NCI-H460 (cell line): ENCODE results near the gene OR2T34. TPM values are rescaled to one million over a fixed set of nuclear protein-coding genes. Genes with fewer than 3 reads are reported as not detected.
"Not testable (repeated sequence)": the region's sequence is repeated elsewhere in the genome, so short reads cannot be mapped to it uniquely, and the experiment has no call there.

Source experiments
- DNase-seq: peaks from one replicate; pipeline ENCODE4 v3.0.0-alpha.2; 2016; ENCODE audit warnings: low read depth; ENCODE audit errors: extremely low read depth
- small RNA-seq, 2 experiments: library from RNA; depleted of rRNA; stranded (forward); fragments of <200 nt; gene quantifications; one replicate each; pipeline ENCODE3, GENCODE V24; 2014
- total RNA-seq: library from RNA; depleted of rRNA; stranded (reverse); fragments of >200 nt; shearing (Covaris generic); gene quantifications from 2 replicates; pipeline ENCODE4 v1.2.3, GENCODE V29; 2014; rRNA removed

Gene OR2T34
- total RNA-seq, 1 experiment from 2014 or later = not detected

GRCh38 chr1:248565530-248566373 is 8.8 kb downstream of the OR2T34 start:
- not testable (repeated sequence) for DNase-seq

- DNase-seq = not testable (repeated sequence)
Observed at GRCh38 chr1:248562672-248563071, 11.9 kb downstream of the OR2T34 start, which contains the start of gene OR2T29. OR2T29 (minus strand) TSS chr1:248562772; CDS start chr1:248559491, 3,281 bp downstream.

- DNase-seq = not testable (repeated sequence)
Observed at GRCh38 chr1:248551027-248551426, 23.5 kb downstream of the OR2T34 start.

GRCh38 chr1:248547383-248547782 is 27.2 kb downstream of the OR2T34 start:
- DNase-seq = not testable (repeated sequence)

DNA sequence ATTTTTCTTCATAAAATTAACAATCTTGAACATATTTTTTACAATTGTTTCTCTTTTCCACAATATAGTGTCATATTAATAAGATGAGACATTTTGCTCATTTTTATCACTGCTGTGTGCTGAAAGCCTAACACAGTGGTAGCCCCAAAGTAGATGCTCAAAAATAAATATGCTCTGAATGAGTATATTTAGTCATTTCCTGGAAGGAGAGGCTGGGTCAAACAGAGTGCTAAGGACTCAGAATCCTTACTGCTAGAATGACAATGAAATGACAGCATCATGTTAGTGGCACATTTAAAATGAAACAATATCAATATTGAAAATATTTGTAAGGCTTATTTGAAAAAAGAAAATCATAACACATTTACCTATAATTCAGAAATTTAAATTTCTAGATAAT is 37.1 kb downstream of the OR2T34 start:
- not testable (repeated sequence) for DNase-seq

Small RNA genes lying within 50 kb of the gene (small RNA-seq; reads per million reads assigned to genes)
- gene RF00019 = 0 reads per million in 2 experiments

Other genes starting within 250 kb of the OR2T34 start
- gene OR14C36, start 226.0 kb downstream of the OR2T34 start, total RNA-seq = not detected in 2 replicates
- not detected in 2 replicates for gene OR2T4, start 213.1 kb downstream of the OR2T34 start, total RNA-seq
- not detected in 2 replicates for gene OR2T6, start 199.0 kb downstream of the OR2T34 start, total RNA-seq
- gene OR2T1, start 171.7 kb downstream of the OR2T34 start, total RNA-seq = not detected in 2 replicates
- not detected in 2 replicates for gene OR2T2, start 129.1 kb downstream of the OR2T34 start, total RNA-seq
- not detected in 2 replicates for gene OR2T3, start 101.4 kb downstream of the OR2T34 start, total RNA-seq
- gene OR2T5, start 86.2 kb downstream of the OR2T34 start, total RNA-seq = not detected in 2 replicates
- gene OR2G6, start 66.7 kb downstream of the OR2T34 start, total RNA-seq = not detected in 2 replicates
- gene OR2T29, start 12.0 kb downstream of the OR2T34 start, total RNA-seq = not detected in 2 replicates
- not detected in 2 replicates for gene OR2T10, start 22.9 kb upstream of the OR2T34 start, total RNA-seq
- gene OR2T11, start 60.3 kb upstream of the OR2T34 start, total RNA-seq = not detected in 2 replicates
- gene OR2T35, start 70.5 kb upstream of the OR2T34 start, total RNA-seq = not detected in 2 replicates
- gene OR2T27, start 80.8 kb upstream of the OR2T34 start, total RNA-seq = not detected in 2 replicates
- not detected in 2 replicates for gene OR14I1, start 128.0 kb upstream of the OR2T34 start, total RNA-seq
- not detected in 2 replicates for gene LYPD8, start 181.0 kb upstream of the OR2T34 start, total RNA-seq